Measurements from ENCODE around the gene TMEM140.

The TMEM140 gene

DNA sequence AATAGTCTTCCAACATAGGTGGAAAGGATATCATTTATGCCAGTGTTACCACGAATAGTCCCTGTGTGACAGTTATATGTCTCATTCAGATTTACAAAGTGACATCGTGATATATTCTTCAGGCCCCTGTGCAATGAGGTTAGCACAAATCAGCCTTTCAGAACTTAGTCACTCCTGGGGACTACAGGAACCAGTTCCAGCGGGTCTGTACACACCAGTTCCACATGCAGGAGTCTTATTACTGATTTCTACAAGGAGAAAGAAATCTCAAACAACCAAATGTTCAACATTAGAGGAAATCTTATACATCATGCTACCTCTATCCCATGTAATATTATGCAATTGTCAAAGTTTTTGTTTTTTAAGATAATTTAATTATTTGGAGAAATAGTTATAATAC lies 67.8 kb downstream of the TMEM140 start:
- no peak for DNase-seq (ENCODE audit: low read depth in 2 of 2)
